Lower lobe of right lung (tissue), 2 donors: ENCODE data around the gene FSIP1. TPM values are rescaled to one million over a fixed set of nuclear protein-coding genes. Genes with fewer than 3 reads are reported as not detected.

Experiments
- ATAC-seq, 2 donors: fragments of 200-7000 bp; cut with Tn5 transposase; one replicate each; pipeline ENCODE4 v1.9.1; 2020 to 2022; ENCODE audit warnings: mild to moderate bottlenecking in 2 of 2, moderate library complexity in 2 of 2
- DNase-seq: peaks from one replicate; pipeline ENCODE4 v3.0.0-alpha.2; 2020
- H3K27ac ChIP-seq: fragments of 200-600 bp; one replicate; pipeline ENCODE4 v1.8.0; 2022
- H3K27me3 ChIP-seq: fragments of 200-600 bp; one replicate; pipeline ENCODE4 v1.8.0; 2022; ENCODE audit warnings: low read depth
- H3K36me3 ChIP-seq: fragments of 200-600 bp; one replicate; pipeline ENCODE4 v1.8.0; 2022; ENCODE audit warnings: mild to moderate bottlenecking
- H3K4me1 ChIP-seq: fragments of 200-600 bp; one replicate; pipeline ENCODE4 v1.8.0; 2022
- H3K4me3 ChIP-seq: fragments of 200-600 bp; one replicate; pipeline ENCODE4 v1.8.0; 2022; ENCODE audit warnings: mild to moderate bottlenecking
- H3K9me3 ChIP-seq: fragments of 200-600 bp; one replicate; pipeline ENCODE4 v1.8.0; 2022
- CTCF ChIP-seq: fragments of 200-600 bp; IDR thresholded peaks from one replicate; pipeline ENCODE4 v1.8.0; 2022; ENCODE audit warnings: antibody characterized with exemption, mild to moderate bottlenecking
- intact Hi-C: fragments of 100-400 bp; cut with DNase I; formaldehyde crosslinking; loops from one replicate; pipeline ENCODE4 v1.11.0; 2022
- total RNA-seq: library from RNA; stranded (reverse); fragmentation: NEBNext Ultra II Directional; extraction: Animal tissue kit (Norgen Biotek cat#: 25700); gene quantifications from one replicate; pipeline ENCODE4 v1.2.1, GENCODE V29; 2021
- donor health status: DM: no; HTN: yes; CAD: no; lungs with severe emphysema.

The FSIP1 gene
- total RNA-seq, 1 donor from 2014 or later: 2.0 TPM

GRCh38 chr15:39784125-39784524, 1.5 kb upstream of the FSIP1 start:
- Histone ChIP-seq H3K27ac (no peak overlapping the region), H3K4me3 (peak overlapping the region; percentile 90), H3K4me1 (peaks cover 28% of the 10 kb centered on the region), H3K27me3 (no peaks in the 10 kb centered on the region), H3K9me3 (no peaks in the 10 kb centered on the region), H3K36me3 (no peaks in the 10 kb centered on the region)
- DNase-seq: no peak
- ATAC-seq: no peak
- intact Hi-C loops: no loop called here
- no peak for TF ChIP-seq CTCF

GRCh38 chr15:39783244-39783820, 691 bp upstream of the FSIP1 start:
- TF ChIP-seq CTCF: no peak
- peak overlapping the region; percentile 74 for H3K27ac ChIP-seq
- ATAC-seq (no peak), DNase-seq (no peak)
- intact Hi-C loops: no loop called here
- no peaks in the 10 kb centered on the region for H3K36me3 ChIP-seq
- H3K9me3 ChIP-seq: no peaks in the 10 kb centered on the region
- H3K4me1 ChIP-seq: peaks cover 28% of the 10 kb centered on the region
- no peaks in the 10 kb centered on the region for H3K27me3 ChIP-seq
- H3K4me3 ChIP-seq: peak overlapping the region; percentile 90

GRCh38 chr15:39781967-39782302, 706 bp downstream of the FSIP1 start:
- Histone ChIP-seq H3K4me3 (peak overlapping the region; percentile 90), H3K4me1 (peaks cover 28% of the 10 kb centered on the region), H3K27ac (peak overlapping the region; percentile 74), H3K9me3 (no peaks in the 10 kb centered on the region), H3K36me3 (no peaks in the 10 kb centered on the region), H3K27me3 (no peaks in the 10 kb centered on the region)
- DNase-seq (no peak), ATAC-seq (no peak)
- intact Hi-C loops: no loop called here
- no peak for TF ChIP-seq CTCF

- Histone ChIP-seq H3K9me3 (no peaks in the 10 kb centered on the region), H3K36me3 (no peaks in the 10 kb centered on the region), H3K27me3 (no peaks in the 10 kb centered on the region), H3K4me1 (peaks cover 25% of the 10 kb centered on the region), H3K27ac (no peak overlapping the region), H3K4me3 (no peak overlapping the region)
- ATAC-seq (no peak), DNase-seq (no peak)
- intact Hi-C loops: no loop called here
- no peak for TF ChIP-seq CTCF
Observed at GRCh38 chr15:39781147-39781966, 1.3 kb downstream of the FSIP1 start.

GRCh38 chr15:39778021-39778420, 4.6 kb downstream of the FSIP1 start:
- ATAC-seq (no peak), DNase-seq (no peak)
- H3K36me3 ChIP-seq: no peaks in the 10 kb centered on the region
- no peaks in the 10 kb centered on the region for H3K27me3 ChIP-seq
- H3K27ac ChIP-seq: no peak overlapping the region
- no peak overlapping the region for H3K4me3 ChIP-seq
- H3K4me1 ChIP-seq: peaks cover 5% of the 10 kb centered on the region
- no peak for TF ChIP-seq CTCF
- intact Hi-C loops: no loop called here
- H3K9me3 ChIP-seq: no peaks in the 10 kb centered on the region
